GM18508 (cell line): Measurements from ENCODE around the gene MPDZ.

ENCODE experiments used
- ATAC-seq: cut with Tn5 transposase; IDR thresholded peaks from one replicate; pipeline ENCODE4 v1.9.1; 2021; ENCODE audit warnings: moderate number of reproducible peaks; ENCODE audit not compliant: insufficient read depth, unreplicated experiment

MPDZ gene

GRCh38 chr9:13186091-13186490 is 93.4 kb downstream of the MPDZ start:
- no peak for ATAC-seq

GRCh38 chr9:13181652-13182051 is 97.8 kb downstream of the MPDZ start:
- ATAC-seq = no peak

GRCh38 chr9:13179257-13179656 is 100.2 kb downstream of the MPDZ start:
- ATAC-seq = no peak

GRCh38 chr9:13175732-13176131 is 103.8 kb downstream of the MPDZ start:
- no peak for ATAC-seq

GRCh38 chr9:13174906-13175639 is 104.4 kb downstream of the MPDZ start:
- ATAC-seq = no peak

GRCh38 chr9:13173553-13173952 is 105.9 kb downstream of the MPDZ start:
- ATAC-seq = no peak

GRCh38 chr9:13171261-13171660 is 108.2 kb downstream of the MPDZ start:
- no peak for ATAC-seq

- ATAC-seq = no peak
Observed at GRCh38 chr9:13166996-13167395, 112.5 kb downstream of the MPDZ start.

GRCh38 chr9:13165956-13166355 is 113.5 kb downstream of the MPDZ start:
- ATAC-seq = no peak

- ATAC-seq = no peak
Observed at GRCh38 chr9:13165236-13165945, 114.1 kb downstream of the MPDZ start.

GRCh38 chr9:13163946-13164345 is 115.5 kb downstream of the MPDZ start:
- ATAC-seq = no peak

- no peak for ATAC-seq
Observed at GRCh38 chr9:13163287-13163686, 116.2 kb downstream of the MPDZ start.

GRCh38 chr9:13160051-13160450 is 119.4 kb downstream of the MPDZ start:
- ATAC-seq = no peak

- no peak for ATAC-seq
Observed at GRCh38 chr9:13158986-13159385, 120.5 kb downstream of the MPDZ start.

- no peak for ATAC-seq
Observed at GRCh38 chr9:13151489-13151888, 128.0 kb downstream of the MPDZ start.

GRCh38 chr9:13149454-13149853 is 130.0 kb downstream of the MPDZ start:
- ATAC-seq = no peak

- no peak for ATAC-seq
Observed at GRCh38 chr9:13146840-13147239, 132.7 kb downstream of the MPDZ start.

- no peak for ATAC-seq
Observed at GRCh38 chr9:13145340-13145739, 134.2 kb downstream of the MPDZ start.

GRCh38 chr9:13144166-13144775 is 135.2 kb downstream of the MPDZ start:
- ATAC-seq = no peak

GRCh38 chr9:13143281-13143680 is 136.2 kb downstream of the MPDZ start:
- no peak for ATAC-seq

- ATAC-seq = no peak
Observed at GRCh38 chr9:13142776-13143175, 136.7 kb downstream of the MPDZ start.
